NCI-H460 (cell line): ENCODE results near the gene B3GNT5. TPM values are rescaled to one million over a fixed set of nuclear protein-coding genes. Genes with fewer than 3 reads are reported as not detected.

Source experiments
- DNase-seq: peaks from one replicate; pipeline ENCODE4 v3.0.0-alpha.2; 2016; ENCODE audit warnings: low read depth; ENCODE audit errors: extremely low read depth
- polyA plus RNA-seq: library from polyadenylated mRNA; depleted of rRNA; stranded (reverse); fragments of >200 nt; gene quantifications from 2 replicates; pipeline ENCODE4 v1.2.3, GENCODE V29; 2014; cell fraction: nucleus; rRNA removed
- total RNA-seq: library from RNA; depleted of rRNA; stranded (reverse); fragments of >200 nt; shearing (Covaris generic); gene quantifications from 2 replicates; pipeline ENCODE4 v1.2.3, GENCODE V29; 2014; rRNA removed

The B3GNT5 gene
- 8.2 and 9.7 TPM in 2 replicates for total RNA-seq
- 7.4 and 12.0 TPM in 2 replicates for polyA plus RNA-seq

GRCh38 chr3:183252973-183253527 is at the start of gene B3GNT5:
Gene B3GNT5 (plus strand): TSS chr3:183253253. CDS start chr3:183269799, 16,546 bp downstream.
- DNase-seq: no peak

GRCh38 chr3:183203670-183204069 is 49.4 kb upstream of the B3GNT5 start:
- DNase-seq: no peak

GRCh38 chr3:183208260-183208659 is 44.8 kb upstream of the B3GNT5 start:
- DNase-seq: no peak

GRCh38 chr3:183208800-183209199 is 44.3 kb upstream of the B3GNT5 start:
- no peak for DNase-seq

- DNase-seq: no peak
These were observed 42.7 kb upstream of the B3GNT5 start for GRCh38 chr3:183210341-183210740.

- DNase-seq: no peak
These were observed 42.2 kb upstream of the B3GNT5 start for GRCh38 chr3:183210862-183211341.

- no peak for DNase-seq
These were observed 41.7 kb upstream of the B3GNT5 start for GRCh38 chr3:183211352-183211751.

- DNase-seq: no peak
These were observed 41.0 kb upstream of the B3GNT5 start for GRCh38 chr3:183212096-183212495.

GRCh38 chr3:183212565-183212964 is 40.5 kb upstream of the B3GNT5 start:
- DNase-seq: no peak

- DNase-seq: no peak
These were observed 39.4 kb upstream of the B3GNT5 start for GRCh38 chr3:183213415-183214276.

GRCh38 chr3:183214277-183214612 is 38.8 kb upstream of the B3GNT5 start:
- no peak for DNase-seq

- no peak for DNase-seq
These were observed 37.4 kb upstream of the B3GNT5 start for GRCh38 chr3:183215591-183216202.

- no peak for DNase-seq
These were observed 35.3 kb upstream of the B3GNT5 start for GRCh38 chr3:183217548-183218332.

GRCh38 chr3:183218826-183219225 is 34.2 kb upstream of the B3GNT5 start:
- DNase-seq: no peak

GRCh38 chr3:183220828-183221227 is 32.2 kb upstream of the B3GNT5 start:
- DNase-seq: no peak

GRCh38 chr3:183222631-183223235 is 30.3 kb upstream of the B3GNT5 start:
- DNase-seq: no peak

GRCh38 chr3:183224180-183224970 is 28.7 kb upstream of the B3GNT5 start:
- no peak for DNase-seq

- DNase-seq: no peak
These were observed 26.6 kb upstream of the B3GNT5 start for GRCh38 chr3:183226333-183226890.

GRCh38 chr3:183227586-183227985 is 25.5 kb upstream of the B3GNT5 start:
- no peak for DNase-seq
